HG03196 (cell line): ENCODE measurements around the gene SPARCL1.
"Not testable (repeated sequence)": the region's sequence is repeated elsewhere in the genome, so short reads cannot be mapped to it uniquely, and the experiment has no call there.

Experiments used
- ATAC-seq: cut with Tn5 transposase; IDR thresholded peaks from one replicate; pipeline ENCODE4 v1.9.1; 2021; ENCODE audit not compliant: unreplicated experiment

The SPARCL1 gene

DNA sequence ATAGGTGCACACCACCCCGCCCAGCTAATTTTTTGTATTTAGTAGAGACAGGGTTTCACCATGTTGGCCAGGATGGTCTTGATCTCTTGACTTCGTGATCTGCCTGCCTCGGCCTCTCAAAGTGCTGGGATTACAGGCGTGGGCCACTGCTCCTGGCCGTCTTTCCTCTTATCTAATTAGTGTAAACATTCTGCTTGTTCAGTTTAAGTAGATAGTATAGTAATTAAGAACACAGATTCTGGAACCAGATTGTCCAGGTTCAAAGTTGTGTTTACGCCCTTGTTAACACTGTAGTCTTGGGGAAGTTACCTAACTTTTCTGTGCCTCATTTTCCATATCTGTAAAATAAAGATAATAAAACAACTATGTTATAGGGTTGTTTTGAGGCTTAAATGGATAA lies 82.8 kb downstream of the SPARCL1 start:
- not testable (repeated sequence) for ATAC-seq

GRCh38 chr4:87445964-87446363 lies 83.2 kb downstream of the SPARCL1 start:
- no peak for ATAC-seq

- no peak for ATAC-seq
Observed at GRCh38 chr4:87444741-87445140, 84.4 kb downstream of the SPARCL1 start.

- ATAC-seq = no peak
Observed at GRCh38 chr4:87442889-87443288, 86.3 kb downstream of the SPARCL1 start.

DNA sequence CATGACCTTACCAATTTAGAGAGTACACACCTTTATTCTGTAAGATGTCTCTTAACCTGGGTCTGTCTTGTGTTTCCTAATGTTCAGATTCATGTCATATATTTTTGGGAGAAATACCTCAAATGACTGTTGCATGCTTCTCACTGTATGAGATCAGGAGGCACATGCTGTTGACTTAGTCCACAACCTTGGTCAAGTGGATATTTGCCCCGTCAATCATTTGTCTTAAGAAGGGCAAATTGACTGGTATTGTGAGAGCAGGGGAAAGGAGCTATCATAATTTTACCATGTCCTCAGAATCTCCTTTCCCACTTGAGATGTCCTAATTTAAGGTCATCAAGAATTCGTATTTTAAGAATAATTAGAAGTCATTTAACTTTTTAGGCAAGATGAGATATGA lies 95.8 kb downstream of the SPARCL1 start:
- ATAC-seq = no peak

GRCh38 chr4:87430038-87430437 lies 99.1 kb downstream of the SPARCL1 start:
- no peak for ATAC-seq

- no peak for ATAC-seq
Observed at GRCh38 chr4:87428979-87429378, 100.2 kb downstream of the SPARCL1 start.

DNA sequence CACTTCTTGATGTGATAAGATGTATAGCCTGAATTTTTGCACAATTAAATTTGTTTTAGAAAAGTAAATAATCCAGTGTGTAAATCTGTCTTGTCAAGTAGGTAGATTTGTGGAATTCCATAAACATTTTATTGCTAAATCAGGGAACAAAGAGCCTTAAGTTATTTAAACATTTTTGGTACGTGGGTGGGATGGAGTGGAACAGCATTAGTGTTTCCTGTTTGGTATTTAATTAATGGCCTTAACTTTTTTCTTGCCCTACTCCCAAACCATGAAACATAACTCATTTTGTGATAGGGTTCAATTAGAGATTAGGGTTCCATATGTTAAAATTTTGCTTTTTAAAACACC lies 101.7 kb downstream of the SPARCL1 start:
- ATAC-seq = no peak

DNA sequence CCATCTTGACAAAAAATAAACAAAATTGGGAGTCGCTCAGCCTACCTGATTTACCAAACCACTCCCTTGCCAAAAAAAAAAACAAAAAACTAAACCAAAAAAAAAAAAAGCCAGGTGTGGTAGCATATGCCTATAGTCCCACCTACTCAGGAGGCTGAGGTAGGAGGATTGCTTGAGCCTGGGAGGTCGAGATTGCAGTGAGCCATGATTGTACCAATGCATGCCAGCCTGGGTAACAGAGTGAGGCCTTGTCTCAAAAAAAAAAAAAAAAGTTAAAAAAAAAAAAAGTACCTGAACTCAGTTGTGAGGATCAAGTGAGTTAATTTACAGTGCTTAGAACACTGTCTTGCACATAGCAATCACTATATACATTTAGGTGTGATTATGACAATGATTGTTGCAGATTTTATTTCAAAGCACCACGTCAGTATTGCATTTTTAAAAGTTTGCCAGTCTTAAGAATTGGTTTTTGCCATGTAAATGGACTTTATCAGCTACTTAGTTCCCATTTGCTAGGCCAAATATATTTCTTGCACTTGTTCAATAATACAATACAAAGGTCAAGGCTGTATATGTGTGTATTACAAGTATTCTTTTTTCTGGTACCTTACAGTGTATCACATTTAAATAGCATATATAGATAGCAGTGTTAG lies 102.2 kb downstream of the SPARCL1 start:
- no peak for ATAC-seq

DNA sequence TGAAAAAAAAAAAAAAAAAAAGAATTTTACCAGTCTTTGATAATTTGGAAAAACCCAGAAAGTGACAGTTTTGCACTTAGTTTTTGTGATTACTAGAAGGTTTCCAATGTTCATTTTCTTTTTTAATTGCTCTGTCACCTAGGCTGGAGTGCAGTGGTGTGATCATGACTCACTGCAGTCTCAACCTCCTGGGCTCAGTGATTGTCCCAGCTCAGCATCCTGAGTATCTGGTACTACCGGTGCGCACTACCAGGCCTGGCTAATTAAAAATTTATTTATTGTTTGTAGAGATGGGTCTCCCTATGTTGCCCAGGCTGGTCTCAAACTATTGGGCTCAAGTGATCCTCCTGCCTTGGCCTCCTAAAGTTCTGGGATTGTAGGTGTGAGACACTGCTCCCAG lies 103.5 kb downstream of the SPARCL1 start:
- no peak for ATAC-seq

GRCh38 chr4:87424099-87424543 lies 105.1 kb downstream of the SPARCL1 start:
- not testable (repeated sequence) for ATAC-seq
